OCI-LY1 (cell line): ENCODE data around the gene ATP8A2.

ENCODE experiments used
- EZH2 ChIP-seq: fragments of 200-600 bp; sonication (generic), shearing (Covaris generic); IDR thresholded peaks from 2 replicates; pipeline ENCODE4 v1.8.0; 2017; ENCODE audit warnings: borderline replicate concordance, mixed run types, mild to moderate bottlenecking, antibody characterized with exemption, low read length, moderate library complexity, mixed read lengths
- TF ChIP-seq, protein P1 (sequence below): fragments of 200-600 bp; sonication (generic), shearing (Covaris generic); IDR thresholded peaks from 2 replicates; pipeline ENCODE4 v1.5.1; 2017; ENCODE audit warnings: mild to moderate bottlenecking, antibody characterized with exemption, low read length, moderate library complexity, mixed read lengths

DNA sequence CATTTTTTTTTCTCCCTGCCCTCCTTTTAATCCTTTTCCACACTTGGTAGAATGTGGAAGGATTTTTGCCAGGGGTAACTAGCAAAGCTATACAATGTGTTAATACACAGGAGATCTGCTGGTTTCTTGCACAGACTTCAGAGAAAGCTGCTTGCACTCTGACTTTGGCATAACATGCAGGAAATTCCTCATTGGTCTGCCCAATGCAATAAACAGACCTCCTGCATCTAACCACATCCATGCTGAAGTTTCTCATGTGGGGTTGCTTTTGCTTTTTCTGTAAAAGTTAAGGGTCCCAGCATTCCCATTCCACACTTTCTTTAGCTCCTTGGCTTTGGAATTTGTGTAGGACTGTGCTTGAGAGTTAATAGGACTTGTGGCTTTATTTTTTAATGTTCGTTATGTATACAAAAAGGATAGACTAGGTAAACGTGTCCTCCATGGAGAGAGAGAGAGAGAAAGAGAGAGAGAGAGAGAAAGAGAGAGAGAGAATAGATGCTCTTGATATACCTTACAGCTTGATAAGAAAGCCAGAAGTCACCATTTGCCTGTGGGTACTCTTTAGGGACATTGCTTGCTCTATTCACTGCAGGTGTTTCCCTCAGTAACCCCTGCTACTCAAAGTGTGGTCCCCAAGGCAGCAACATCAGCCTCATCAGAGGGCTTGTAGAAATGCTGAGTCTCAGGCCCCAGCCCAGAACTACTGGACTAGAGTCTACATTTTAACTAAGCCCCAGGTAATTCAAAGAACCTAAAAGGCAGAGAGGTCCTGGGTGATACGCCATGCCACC lies 509.6 kb downstream of the ATP8A2 start:
- TF ChIP-seq, protein P1, sequence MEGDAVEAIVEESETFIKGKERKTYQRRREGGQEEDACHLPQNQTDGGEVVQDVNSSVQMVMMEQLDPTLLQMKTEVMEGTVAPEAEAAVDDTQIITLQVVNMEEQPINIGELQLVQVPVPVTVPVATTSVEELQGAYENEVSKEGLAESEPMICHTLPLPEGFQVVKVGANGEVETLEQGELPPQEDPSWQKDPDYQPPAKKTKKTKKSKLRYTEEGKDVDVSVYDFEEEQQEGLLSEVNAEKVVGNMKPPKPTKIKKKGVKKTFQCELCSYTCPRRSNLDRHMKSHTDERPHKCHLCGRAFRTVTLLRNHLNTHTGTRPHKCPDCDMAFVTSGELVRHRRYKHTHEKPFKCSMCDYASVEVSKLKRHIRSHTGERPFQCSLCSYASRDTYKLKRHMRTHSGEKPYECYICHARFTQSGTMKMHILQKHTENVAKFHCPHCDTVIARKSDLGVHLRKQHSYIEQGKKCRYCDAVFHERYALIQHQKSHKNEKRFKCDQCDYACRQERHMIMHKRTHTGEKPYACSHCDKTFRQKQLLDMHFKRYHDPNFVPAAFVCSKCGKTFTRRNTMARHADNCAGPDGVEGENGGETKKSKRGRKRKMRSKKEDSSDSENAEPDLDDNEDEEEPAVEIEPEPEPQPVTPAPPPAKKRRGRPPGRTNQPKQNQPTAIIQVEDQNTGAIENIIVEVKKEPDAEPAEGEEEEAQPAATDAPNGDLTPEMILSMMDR: no peak
- TF ChIP-seq EZH2: no peak
